Daoy (cell line): Measurements from ENCODE around the gene LRRC27. TPM values are rescaled to one million over a fixed set of nuclear protein-coding genes. Genes with fewer than 3 reads are reported as not detected.

Source experiments
- DNase-seq: peaks from one replicate; pipeline ENCODE4 v3.0.0-alpha.2; 2015; ENCODE audit warnings: low read depth
- total RNA-seq: library from RNA; depleted of rRNA; stranded (reverse); fragments of >200 nt; shearing (Covaris generic); gene quantifications from 2 replicates; pipeline ENCODE4 v1.2.3, GENCODE V29; 2014

LRRC27 gene
- total RNA-seq, 1 experiment from 2014 or later: 4.6 TPM

- no peak for DNase-seq
These were observed 30.3 kb upstream of the LRRC27 start for GRCh38 chr10:132301371-132302330.

GRCh38 chr10:132302421-132303310 is 29.3 kb upstream of the LRRC27 start:
- no peak for DNase-seq

DNA sequence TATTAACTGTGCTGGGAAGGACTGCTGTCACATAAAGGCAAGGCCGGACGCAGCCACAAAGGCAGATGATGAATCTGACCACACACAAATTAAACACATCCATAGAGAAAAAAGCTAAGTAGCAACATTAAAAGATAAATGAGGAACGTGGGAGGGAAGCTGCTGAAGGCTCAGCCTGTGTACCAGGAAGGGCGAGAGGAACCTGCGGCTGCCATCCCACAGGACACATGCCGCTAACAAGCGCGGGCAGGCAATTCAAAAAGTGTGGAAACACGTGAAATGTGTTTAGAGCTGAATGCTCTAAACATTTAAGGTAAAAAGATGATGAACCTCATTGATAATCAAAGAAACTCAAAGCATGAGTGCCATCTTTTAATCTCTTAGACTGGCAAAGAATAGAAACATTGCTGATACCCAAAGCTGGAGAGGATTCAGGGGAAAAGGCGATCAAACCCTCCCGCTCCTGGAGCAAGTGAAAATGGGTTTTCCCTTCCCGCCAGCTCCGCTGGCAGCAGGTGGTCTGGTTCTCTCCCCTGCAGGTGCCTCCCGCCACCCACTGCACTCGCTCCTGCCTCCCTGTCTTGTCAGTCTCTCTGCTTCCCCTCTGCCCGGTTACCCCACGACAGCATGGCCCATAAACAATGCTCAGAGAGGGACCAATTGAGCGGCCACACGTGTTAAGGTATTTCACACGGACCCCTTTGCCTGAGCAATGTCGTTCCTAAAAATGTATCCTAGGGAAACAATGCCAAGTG is 28.5 kb upstream of the LRRC27 start:
- DNase-seq: no peak

- DNase-seq: no peak
These were observed 27.1 kb upstream of the LRRC27 start for GRCh38 chr10:132304756-132305509.

DNA sequence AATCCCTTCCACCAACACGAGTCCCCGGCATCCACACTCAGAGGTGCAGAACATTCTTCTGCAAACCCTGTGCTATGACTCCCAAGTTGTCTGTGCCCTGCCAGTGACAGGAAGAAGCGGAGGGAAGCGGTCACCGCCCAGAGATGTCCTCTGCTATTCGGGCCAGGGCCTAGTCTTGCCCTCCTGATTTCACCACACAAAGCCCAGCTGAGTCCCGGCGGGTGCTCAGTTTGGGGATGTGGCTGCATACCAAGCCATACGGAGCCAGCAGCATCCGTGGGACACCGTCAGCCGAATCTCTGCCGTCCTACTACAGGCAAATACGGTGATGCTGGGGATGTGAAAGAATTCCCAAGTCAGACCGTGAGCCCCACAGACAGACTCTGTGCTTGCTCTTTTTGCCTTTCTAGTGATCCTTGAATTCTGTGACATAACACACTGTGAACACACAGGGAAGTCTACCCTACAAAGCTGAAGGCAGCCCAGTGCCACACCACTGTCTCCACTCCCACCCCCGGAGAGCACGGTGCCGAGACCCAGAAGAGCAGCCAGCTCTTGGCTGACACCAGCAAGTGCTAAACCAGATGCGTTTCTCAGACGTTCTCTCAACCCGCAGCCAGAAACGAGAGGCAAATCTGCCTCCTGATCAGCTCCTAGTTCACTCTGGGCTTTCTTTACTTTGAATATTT is 26.2 kb upstream of the LRRC27 start:
- no peak for DNase-seq

GRCh38 chr10:132306343-132306685 is 25.7 kb upstream of the LRRC27 start:
- no peak for DNase-seq

DNA sequence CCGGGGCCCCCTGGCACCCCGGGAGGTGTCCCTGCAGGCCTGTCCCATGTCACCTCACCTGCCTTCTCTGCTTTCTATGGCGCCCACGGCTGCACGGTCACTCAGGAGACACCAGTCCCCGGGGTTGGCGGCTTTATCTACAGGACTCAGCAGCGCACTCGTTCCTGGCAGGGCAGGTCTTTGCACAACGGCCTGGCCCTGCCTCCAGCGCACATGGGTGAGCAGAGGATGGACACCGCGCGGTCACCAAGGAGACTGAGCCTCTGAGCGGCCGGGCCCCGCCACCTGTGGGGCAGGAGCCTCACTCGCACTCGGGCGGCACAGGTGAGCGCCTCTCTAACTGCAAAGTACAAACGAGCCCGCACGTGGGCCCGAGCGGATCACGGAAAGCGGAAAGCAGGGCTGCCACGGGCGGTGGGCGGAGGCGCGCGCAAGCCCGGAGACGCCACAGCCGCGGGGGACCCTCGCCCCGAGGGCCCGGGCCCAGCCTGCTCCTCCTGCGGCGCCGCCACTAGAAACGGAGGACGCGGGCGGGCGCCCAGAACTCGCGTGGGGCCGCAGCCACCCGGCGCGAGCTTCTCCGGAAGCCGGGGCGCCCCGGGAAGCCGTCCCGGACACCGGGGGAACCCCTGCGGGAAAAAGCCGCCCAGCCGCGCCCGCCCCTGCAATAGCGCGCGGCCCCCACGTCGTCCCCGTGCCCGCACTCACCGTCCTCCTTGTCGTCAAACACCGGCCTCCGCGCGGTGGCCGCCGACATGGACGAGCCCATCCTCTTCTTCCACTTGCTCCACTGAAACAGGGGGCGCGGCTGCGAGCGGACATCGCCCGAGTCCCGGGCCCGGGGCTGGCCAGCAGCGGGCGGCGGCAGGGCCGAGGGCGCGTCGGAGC is 24.9 kb upstream of the LRRC27 start:
- DNase-seq: peak; percentile 27

- DNase-seq: peak; percentile 86
These were observed 24.0 kb upstream of the LRRC27 start, which contains the start of gene STK32C for GRCh38 chr10:132307823-132308586. TSS of gene STK32C (minus strand) at chr10:132307950. CDS start at chr10:132307833, 117 bp downstream.

GRCh38 chr10:132308587-132309470 is 23.2 kb upstream of the LRRC27 start:
- DNase-seq: no peak

DNA sequence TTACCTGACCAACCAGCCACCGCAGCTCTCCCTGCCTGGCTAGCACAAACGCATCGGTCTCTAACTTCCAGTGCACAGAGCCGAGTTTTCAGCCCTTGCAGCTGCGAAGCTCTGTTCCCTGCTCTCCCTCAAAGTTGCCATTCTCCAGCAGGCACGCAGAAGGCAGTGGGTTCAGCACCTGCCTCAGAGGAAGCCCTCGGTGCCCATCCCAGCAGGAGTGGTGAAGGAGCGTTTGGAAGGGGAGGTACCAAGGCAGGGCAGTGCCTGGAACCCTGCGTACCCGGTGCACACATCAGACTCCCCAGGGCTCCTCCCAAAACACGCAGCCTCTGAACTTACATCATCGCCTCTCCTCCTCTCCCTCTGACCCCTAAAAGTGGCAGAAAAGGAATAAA is 22.5 kb upstream of the LRRC27 start:
- no peak for DNase-seq

GRCh38 chr10:132309879-132310591 is 22.0 kb upstream of the LRRC27 start:
- no peak for DNase-seq

- no peak for DNase-seq
These were observed 21.2 kb upstream of the LRRC27 start for GRCh38 chr10:132310701-132311337.

GRCh38 chr10:132311338-132311939 is 20.6 kb upstream of the LRRC27 start:
- no peak for DNase-seq

DNA sequence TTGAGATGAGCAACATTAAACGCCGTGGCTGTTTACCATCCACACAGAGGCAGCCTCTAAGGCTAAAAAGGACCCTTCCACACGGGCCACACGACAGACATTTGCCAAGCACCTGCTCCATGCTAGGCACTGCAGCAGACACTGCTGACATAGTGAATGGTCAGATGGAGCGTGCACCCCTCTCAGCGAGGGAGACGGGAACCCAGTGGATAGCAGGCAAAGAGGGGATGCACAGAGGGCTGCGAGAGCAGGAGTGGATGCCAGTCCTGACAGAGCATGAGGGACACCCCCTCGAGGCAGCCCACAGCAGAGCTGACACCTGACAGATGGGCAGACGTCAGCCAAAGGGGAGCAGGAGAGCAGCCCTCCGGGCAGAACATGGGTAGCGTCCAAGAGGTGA is 18.7 kb upstream of the LRRC27 start:
- DNase-seq: no peak

- no peak for DNase-seq
These were observed 18.1 kb upstream of the LRRC27 start for GRCh38 chr10:132313865-132314264.

GRCh38 chr10:132314336-132314735 is 17.7 kb upstream of the LRRC27 start:
- no peak for DNase-seq
